Nephron progenitor cell (in vitro differentiated cells): Measurements from ENCODE around the gene GPATCH2.

Source experiments
- DNase-seq: peaks from one replicate; pipeline ENCODE4 v3.0.0; 2021
- H3K27ac Mint-ChIP-seq: 2 replicates; pipeline ENCODE4 v1.8.0; 2021; ENCODE audit warnings: mild to moderate bottlenecking, moderate library complexity, mixed read lengths
- H3K27me3 Mint-ChIP-seq: 2 replicates; pipeline ENCODE4 v1.8.0; 2021; ENCODE audit warnings: mild to moderate bottlenecking, low read depth, mixed read lengths; ENCODE audit not compliant: poor library complexity
- H3K36me3 Mint-ChIP-seq: 2 replicates; pipeline ENCODE4 v1.8.0; 2021; ENCODE audit warnings: low read depth, mixed read lengths
- H3K4me1 Mint-ChIP-seq: 2 replicates; pipeline ENCODE4 v1.8.0; 2021; ENCODE audit warnings: mixed read lengths
- H3K4me3 Mint-ChIP-seq: 2 replicates; pipeline ENCODE4 v1.8.0; 2021; ENCODE audit warnings: mild to moderate bottlenecking, moderate library complexity, mixed read lengths
- H3K9me3 Mint-ChIP-seq: 2 replicates; pipeline ENCODE4 v1.8.0; 2021; ENCODE audit warnings: mild to moderate bottlenecking, moderate library complexity, mixed read lengths
- TF ChIP-seq, protein P1 (sequence below): fragments of 200-600 bp; sonication (generic); IDR thresholded peaks from 2 replicates; pipeline ENCODE4 v1.5.0; 2021; ENCODE audit warnings: antibody characterized with exemption

Gene GPATCH2

DNA sequence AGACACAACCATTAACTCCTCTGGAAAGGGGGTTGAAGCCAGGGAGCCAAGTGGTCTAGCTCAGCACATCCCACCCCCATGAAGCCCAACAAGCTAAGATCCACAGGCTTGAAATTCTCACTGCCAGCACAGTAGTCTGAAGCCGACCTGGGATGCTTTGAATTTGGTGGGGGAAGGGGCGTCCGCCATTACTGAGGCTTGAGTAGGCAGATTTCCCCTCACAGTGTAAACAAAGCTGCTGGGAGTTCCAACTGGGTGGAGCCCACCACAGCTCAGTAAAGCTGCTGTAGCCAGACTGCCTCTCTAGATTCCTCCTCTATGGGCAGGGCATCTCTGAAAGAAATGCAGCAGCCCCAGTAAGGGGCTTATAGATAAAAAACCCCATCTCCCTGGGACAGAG lies 193.5 kb downstream of the GPATCH2 start:
- H3K36me3 Mint-ChIP-seq: peaks cover 52% of the 10 kb centered on the region
- no peak overlapping the region for H3K4me3 Mint-ChIP-seq
- no peak overlapping the region for H3K27ac Mint-ChIP-seq
- H3K27me3 Mint-ChIP-seq: peaks cover 2% of the 10 kb centered on the region
- peaks cover 40% of the 10 kb centered on the region for H3K9me3 Mint-ChIP-seq
- TF ChIP-seq, protein P1, sequence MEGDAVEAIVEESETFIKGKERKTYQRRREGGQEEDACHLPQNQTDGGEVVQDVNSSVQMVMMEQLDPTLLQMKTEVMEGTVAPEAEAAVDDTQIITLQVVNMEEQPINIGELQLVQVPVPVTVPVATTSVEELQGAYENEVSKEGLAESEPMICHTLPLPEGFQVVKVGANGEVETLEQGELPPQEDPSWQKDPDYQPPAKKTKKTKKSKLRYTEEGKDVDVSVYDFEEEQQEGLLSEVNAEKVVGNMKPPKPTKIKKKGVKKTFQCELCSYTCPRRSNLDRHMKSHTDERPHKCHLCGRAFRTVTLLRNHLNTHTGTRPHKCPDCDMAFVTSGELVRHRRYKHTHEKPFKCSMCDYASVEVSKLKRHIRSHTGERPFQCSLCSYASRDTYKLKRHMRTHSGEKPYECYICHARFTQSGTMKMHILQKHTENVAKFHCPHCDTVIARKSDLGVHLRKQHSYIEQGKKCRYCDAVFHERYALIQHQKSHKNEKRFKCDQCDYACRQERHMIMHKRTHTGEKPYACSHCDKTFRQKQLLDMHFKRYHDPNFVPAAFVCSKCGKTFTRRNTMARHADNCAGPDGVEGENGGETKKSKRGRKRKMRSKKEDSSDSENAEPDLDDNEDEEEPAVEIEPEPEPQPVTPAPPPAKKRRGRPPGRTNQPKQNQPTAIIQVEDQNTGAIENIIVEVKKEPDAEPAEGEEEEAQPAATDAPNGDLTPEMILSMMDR: no peak
- no peaks in the 10 kb centered on the region for H3K4me1 Mint-ChIP-seq
- no peak for DNase-seq

DNA sequence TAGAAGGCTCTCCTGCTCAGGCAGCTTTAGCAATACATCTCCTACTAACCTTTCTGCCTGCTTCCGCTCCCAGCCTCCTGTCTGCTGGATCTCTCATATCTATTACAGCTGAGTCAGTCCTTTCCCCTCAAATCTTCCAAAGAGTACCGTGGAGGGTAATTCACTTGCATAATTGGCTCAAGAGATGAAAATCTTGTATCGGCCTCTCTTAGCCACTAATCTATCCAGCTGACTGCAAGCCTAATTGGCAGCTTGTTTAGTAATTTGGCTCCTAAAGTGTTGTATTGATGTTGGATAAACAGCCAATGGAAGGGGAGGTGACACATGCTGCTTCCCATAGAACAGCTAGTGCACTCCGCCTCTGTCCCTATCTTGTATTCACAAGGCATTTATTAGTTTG lies 195.7 kb downstream of the GPATCH2 start:
- H3K27me3 Mint-ChIP-seq: no peaks in the 10 kb centered on the region
- no peaks in the 10 kb centered on the region for H3K4me1 Mint-ChIP-seq
- H3K9me3 Mint-ChIP-seq: peaks cover 25% of the 10 kb centered on the region
- peaks cover 42% of the 10 kb centered on the region for H3K36me3 Mint-ChIP-seq
- no peak overlapping the region for H3K27ac Mint-ChIP-seq
- TF ChIP-seq, protein P1: no peak
- no peak overlapping the region for H3K4me3 Mint-ChIP-seq
- no peak for DNase-seq

DNA sequence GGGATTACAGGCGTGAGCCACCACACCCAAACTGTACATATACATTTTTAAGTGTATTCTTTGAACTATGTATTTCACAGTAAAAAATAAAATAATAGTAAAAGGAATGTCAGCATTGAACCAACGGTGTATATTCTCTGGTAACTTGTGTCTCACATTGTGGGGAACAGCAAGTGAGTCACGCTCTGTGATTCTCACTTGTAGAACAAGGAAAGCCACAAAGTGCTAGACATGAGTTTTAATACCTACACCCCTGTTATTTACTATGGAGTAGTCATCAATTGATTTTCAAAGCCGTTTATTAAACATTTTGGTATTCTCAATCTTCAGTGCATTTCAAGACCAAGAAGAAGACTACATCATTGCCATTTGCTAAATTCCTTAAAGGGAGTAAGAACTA lies 197.2 kb downstream of the GPATCH2 start:
- Mint-ChIP-seq H3K9me3 (peaks cover 9% of the 10 kb centered on the region), H3K27ac (no peak overlapping the region), H3K4me1 (no peaks in the 10 kb centered on the region), H3K27me3 (no peaks in the 10 kb centered on the region), H3K36me3 (peaks cover 27% of the 10 kb centered on the region), H3K4me3 (no peak overlapping the region)
- no peak for DNase-seq
- TF ChIP-seq, protein P1: no peak

DNA sequence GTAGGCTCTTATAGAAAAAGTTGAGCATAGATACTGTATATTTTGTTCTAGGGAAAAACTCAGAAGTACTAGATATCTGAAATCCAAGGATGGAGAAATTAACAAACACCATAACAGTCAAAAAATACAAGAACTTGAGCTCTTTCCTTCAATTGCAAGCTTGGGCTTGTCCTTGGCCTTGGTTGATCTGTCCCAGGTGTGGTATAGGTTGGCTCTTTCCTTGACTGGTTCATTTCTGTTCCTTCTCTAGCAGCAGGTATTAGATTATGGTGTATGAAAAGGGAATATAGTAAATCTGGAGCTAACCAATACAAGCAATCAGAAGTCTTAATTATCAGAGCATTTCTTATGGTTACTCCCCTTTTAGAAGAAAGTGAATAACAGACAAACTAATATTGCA lies 198.6 kb downstream of the GPATCH2 start:
- no peak for DNase-seq
- H3K27me3 Mint-ChIP-seq: no peaks in the 10 kb centered on the region
- H3K4me1 Mint-ChIP-seq: no peaks in the 10 kb centered on the region
- H3K4me3 Mint-ChIP-seq: no peak overlapping the region
- no peaks in the 10 kb centered on the region for H3K9me3 Mint-ChIP-seq
- H3K27ac Mint-ChIP-seq: no peak overlapping the region
- H3K36me3 Mint-ChIP-seq: peaks cover 17% of the 10 kb centered on the region
- TF ChIP-seq, protein P1: no peak

DNA sequence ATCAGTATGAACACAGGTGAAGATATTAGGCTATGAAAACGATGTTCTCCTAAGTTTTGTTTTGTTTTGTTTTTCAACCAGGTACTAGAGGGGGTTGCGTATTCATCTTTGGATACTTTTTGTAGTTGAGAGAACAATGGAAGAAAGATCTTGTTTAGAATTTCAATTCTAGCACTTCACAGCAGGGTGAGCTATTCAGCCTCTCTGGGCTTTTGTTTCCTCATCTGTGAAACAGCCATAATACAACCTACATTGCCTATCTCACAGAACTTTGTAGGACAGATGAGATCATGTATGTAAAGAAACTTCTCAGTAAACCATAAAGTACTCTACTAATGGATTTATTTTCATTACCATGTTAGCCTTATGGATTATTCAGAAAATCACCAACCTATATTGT lies 199.5 kb downstream of the GPATCH2 start:
- Mint-ChIP-seq H3K9me3 (no peaks in the 10 kb centered on the region), H3K4me3 (no peak overlapping the region), H3K36me3 (peaks cover 13% of the 10 kb centered on the region), H3K27ac (no peak overlapping the region), H3K27me3 (no peaks in the 10 kb centered on the region), H3K4me1 (peaks cover 7% of the 10 kb centered on the region)
- TF ChIP-seq, protein P1: no peak
- no peak for DNase-seq

DNA sequence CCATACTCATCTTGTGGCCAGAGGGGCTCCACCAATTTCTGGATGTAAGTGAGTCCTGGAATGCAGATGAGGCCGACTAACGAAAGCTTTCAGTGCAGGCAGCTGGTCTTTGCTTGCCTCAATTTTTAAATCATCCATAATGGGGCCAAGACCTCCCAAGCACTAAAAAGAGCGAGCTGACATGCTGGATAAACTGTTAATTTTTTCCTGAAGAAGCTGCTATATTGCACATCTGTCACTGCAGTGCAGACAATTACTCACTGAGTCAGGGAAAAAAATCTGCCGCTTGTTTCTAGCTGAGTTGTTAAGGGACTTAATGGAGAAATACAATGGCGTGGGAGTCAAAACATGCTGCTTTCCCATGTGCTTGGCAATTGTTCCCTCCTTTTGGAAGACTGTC lies 205.5 kb downstream of the GPATCH2 start:
- Mint-ChIP-seq H3K4me1 (peaks cover 21% of the 10 kb centered on the region), H3K4me3 (no peak overlapping the region), H3K36me3 (peaks cover under 1% of the 10 kb centered on the region), H3K27ac (no peak overlapping the region), H3K27me3 (peaks cover 4% of the 10 kb centered on the region), H3K9me3 (no peaks in the 10 kb centered on the region)
- TF ChIP-seq, protein P1: no peak
- DNase-seq: no peak
